Duodenal mucosa (tissue), 2 donors: ENCODE data around the gene CGNL1.
A peak's percentile ranks its signal among the peaks of the same experiment; 100 is the strongest.

Experiments used
- H3K27ac ChIP-seq: one replicate; pipeline ENCODE4 v1.7.0; 2013; ENCODE audit warnings: low read depth, low read length
- H3K27me3 ChIP-seq, 2 donors: one replicate each; pipeline ENCODE4 v1.7.0; 2013; ENCODE audit warnings: low read length in 2 of 2, control low read depth in 1 of 2; ENCODE audit not compliant: insufficient read depth in 2 of 2, control insufficient read depth in 1 of 2
- H3K36me3 ChIP-seq, 2 donors: one replicate each; pipeline ENCODE4 v1.7.0; 2013; ENCODE audit warnings: low read length in 2 of 2, control low read depth in 1 of 2; ENCODE audit not compliant: insufficient read depth in 2 of 2, control insufficient read depth in 1 of 2
- H3K4me1 ChIP-seq, 2 donors: one replicate each; pipeline ENCODE4 v1.7.0; 2013; ENCODE audit warnings: low read length in 2 of 2, control low read depth in 1 of 2; ENCODE audit not compliant: insufficient read depth in 2 of 2, control insufficient read depth in 1 of 2
- H3K4me3 ChIP-seq, 2 donors: one replicate each; pipeline ENCODE4 v1.7.0; 2013; ENCODE audit warnings: low read length in 2 of 2, low read depth in 1 of 2
- H3K9ac ChIP-seq, 2 donors: one replicate each; pipeline ENCODE4 v1.7.0; 2013; ENCODE audit warnings: low read length in 2 of 2, low read depth in 1 of 2
- H3K9me3 ChIP-seq, 2 donors: one replicate each; pipeline ENCODE4 v1.7.0; 2013; ENCODE audit warnings: low read length in 2 of 2, control low read depth in 1 of 2; ENCODE audit not compliant: control insufficient read depth in 1 of 2

The CGNL1 gene

DNA sequence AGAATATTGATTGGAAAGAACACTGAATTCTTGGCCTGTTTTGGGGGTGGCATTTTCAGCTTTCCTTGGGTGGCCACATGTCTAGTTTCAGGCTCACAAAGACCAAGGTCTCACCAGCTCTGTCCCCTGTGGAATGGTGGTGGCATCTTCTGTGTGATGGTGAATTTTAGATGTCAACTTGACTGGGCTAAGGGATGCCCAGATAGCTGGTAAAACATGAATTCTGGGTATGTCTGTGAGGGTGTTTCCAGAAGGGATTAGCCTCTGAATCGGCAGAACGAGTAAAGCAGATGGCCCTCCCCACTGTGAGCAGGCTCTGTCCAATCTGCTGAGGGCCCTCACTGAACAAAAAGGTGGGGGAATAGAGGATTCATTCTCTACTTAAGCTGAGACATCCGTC is 181.0 kb downstream of the CGNL1 start:
- no peak overlapping the region for H3K4me3 ChIP-seq
- H3K9me3 ChIP-seq: no peaks in the 10 kb centered on the region
- no peak overlapping the region for H3K27ac ChIP-seq
- H3K4me1 ChIP-seq: peaks cover 10 to 19% of the 10 kb centered on the region in 2 donors
- no peak overlapping the region for H3K9ac ChIP-seq
- no peaks in the 10 kb centered on the region for H3K27me3 ChIP-seq
- no peaks in the 10 kb centered on the region for H3K36me3 ChIP-seq

DNA sequence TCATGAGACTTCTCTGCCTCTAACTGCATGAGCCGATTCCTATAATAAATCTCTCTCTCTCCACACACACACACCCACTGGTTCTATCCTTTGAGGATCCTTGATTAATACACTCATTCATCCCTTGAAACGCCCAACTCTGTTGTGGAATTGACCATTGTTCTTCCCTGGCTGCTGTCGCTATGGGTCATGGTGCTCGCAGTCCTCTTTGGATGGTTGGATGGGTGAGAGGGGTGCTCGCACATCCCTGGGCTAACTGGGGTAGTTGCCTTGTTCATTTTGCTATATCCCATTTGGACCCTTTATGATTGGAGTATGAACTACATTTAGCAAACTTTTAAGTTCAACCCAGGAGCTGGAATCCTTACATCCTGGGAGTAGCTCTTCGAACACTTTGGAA is 181.5 kb downstream of the CGNL1 start:
- H3K4me3 ChIP-seq: no peak overlapping the region
- H3K36me3 ChIP-seq: no peaks in the 10 kb centered on the region
- no peaks in the 10 kb centered on the region for H3K9me3 ChIP-seq
- H3K4me1 ChIP-seq: peaks cover 10 to 19% of the 10 kb centered on the region in 2 donors
- no peak overlapping the region for H3K27ac ChIP-seq
- H3K27me3 ChIP-seq: no peaks in the 10 kb centered on the region
- no peak overlapping the region for H3K9ac ChIP-seq

DNA sequence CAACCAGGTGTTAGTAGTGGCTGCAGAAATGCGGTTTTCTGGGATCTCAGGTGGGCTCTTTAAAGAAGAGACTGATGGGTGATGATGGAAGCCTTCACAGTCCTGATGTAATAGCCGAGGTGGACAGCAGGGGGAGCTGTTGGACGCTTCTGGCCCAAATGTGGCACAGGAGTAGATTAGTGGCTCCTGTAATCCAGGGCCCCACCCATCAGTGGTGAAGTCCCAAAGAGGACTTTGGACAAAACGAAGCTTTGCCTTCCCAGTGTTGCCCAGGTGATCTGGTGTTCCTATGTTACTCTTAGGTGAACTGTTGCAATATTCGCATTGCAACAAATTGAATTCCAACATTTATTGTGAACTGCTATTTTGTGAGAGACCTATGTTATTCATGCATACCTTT is 183.6 kb downstream of the CGNL1 start:
- H3K4me1 ChIP-seq: peaks cover 10 to 23% of the 10 kb centered on the region in 2 donors
- H3K4me3 ChIP-seq: peak overlapping the region; percentile 15 to 37
- H3K36me3 ChIP-seq: no peaks in the 10 kb centered on the region
- no peaks in the 10 kb centered on the region for H3K9me3 ChIP-seq
- H3K9ac ChIP-seq: no peak overlapping the region
- peak overlapping the region; percentile 18 for H3K27ac ChIP-seq
- peaks cover 0 to 2% of the 10 kb centered on the region in 2 donors for H3K27me3 ChIP-seq

DNA sequence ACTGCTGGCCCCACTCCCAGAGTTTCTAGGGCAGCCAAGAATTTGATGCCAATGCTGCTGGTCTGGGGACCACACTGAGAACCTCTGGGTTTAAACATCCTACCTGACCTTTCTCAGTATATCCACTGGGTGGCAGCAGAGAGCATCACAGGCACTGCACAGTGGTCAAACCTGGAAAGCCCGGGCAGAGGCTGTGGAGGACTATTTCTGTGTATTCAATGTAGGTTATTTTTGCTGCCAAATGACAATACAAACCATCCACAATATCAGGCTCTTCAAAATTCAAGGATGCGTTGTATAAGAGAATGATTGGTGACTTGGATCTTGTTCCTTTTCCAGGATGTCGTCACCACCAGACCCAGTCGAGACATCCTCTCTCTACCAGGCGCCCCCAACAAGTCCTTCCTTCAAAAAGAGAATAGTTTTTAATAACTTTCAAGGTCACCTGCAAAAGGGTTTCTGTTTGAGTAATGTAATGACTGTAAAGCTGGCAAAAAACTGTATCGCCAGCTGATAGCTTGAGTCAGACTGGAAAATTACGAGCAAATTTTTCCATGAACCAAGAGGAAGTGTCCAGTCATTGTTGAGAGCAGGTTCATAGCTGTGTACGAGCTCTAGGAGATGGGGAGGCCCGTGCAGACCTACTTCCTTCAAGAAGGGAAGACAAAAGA is 184.9 kb downstream of the CGNL1 start:
- H3K4me3 ChIP-seq: no peak overlapping the region
- H3K9ac ChIP-seq: no peak overlapping the region
- H3K36me3 ChIP-seq: no peaks in the 10 kb centered on the region
- H3K9me3 ChIP-seq: no peaks in the 10 kb centered on the region
- H3K27me3 ChIP-seq: peaks cover 0 to 2% of the 10 kb centered on the region in 2 donors
- H3K27ac ChIP-seq: no peak overlapping the region
- peaks cover 17 to 27% of the 10 kb centered on the region in 2 donors for H3K4me1 ChIP-seq

DNA sequence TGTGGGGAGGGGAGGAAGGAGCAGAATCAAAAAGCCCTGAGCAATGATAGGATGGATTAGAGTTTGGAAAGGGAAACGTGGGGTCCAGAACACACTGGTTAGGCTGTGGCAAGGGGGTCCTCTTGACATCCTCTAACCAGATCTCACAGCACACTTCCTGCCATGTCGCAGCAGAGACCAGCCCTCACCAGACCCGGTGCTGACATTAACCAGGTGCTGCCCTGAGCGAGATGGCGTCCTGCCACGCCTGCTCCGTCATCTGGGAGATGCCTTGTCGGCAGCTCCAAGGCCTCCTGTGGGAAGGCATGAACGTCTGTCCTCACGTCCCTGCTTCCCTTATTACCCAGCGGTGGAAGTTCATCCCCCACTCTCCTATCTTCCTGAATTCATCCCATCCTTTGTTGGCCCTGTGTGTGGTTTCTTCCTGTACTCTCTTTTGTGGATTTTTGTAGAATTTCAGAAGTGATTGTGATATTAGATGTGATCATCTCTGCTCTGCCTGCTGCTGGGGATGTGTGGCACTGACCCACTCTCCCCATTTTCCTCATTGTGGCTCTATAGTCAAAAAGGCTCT is 186.0 kb downstream of the CGNL1 start:
- H3K36me3 ChIP-seq: no peaks in the 10 kb centered on the region
- no peak overlapping the region for H3K27ac ChIP-seq
- no peaks in the 10 kb centered on the region for H3K9me3 ChIP-seq
- no peak overlapping the region for H3K9ac ChIP-seq
- H3K27me3 ChIP-seq: peaks cover 0 to 2% of the 10 kb centered on the region in 2 donors
- no peak overlapping the region for H3K4me3 ChIP-seq
- peaks cover 17 to 27% of the 10 kb centered on the region in 2 donors for H3K4me1 ChIP-seq

DNA sequence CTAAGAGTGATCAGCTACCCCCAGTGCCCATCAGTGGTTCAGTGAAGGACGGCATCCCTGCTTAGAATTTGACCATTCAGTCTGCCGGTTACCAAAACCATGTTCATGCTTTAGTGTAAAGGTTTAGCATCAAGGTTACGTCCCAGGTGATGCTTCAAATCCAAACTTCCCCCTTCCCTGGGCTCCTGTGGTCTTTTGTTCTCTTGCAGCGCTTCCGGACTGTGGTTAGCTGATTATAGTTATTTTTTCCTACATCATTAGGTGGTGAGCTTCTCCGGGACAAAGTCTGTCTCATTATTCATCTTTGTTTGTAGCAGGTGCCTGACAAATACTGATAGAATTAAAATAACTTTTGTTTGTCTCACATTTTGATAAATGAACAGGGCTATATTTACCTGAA is 187.1 kb downstream of the CGNL1 start:
- H3K27me3 ChIP-seq: peaks cover 0 to 2% of the 10 kb centered on the region in 2 donors
- no peak overlapping the region for H3K27ac ChIP-seq
- H3K36me3 ChIP-seq: no peaks in the 10 kb centered on the region
- H3K4me3 ChIP-seq: no peak overlapping the region
- peaks cover 17 to 27% of the 10 kb centered on the region in 2 donors for H3K4me1 ChIP-seq
- H3K9ac ChIP-seq: no peak overlapping the region
- no peaks in the 10 kb centered on the region for H3K9me3 ChIP-seq

GRCh38 chr15:57565311-57565710 is 189.0 kb downstream of the CGNL1 start:
- Histone ChIP-seq H3K36me3 (no peaks in the 10 kb centered on the region), H3K27me3 (peaks cover 0 to 2% of the 10 kb centered on the region in 2 donors), H3K27ac (no peak overlapping the region), H3K4me1 (peaks cover 14 to 24% of the 10 kb centered on the region in 2 donors), H3K9me3 (no peaks in the 10 kb centered on the region), H3K4me3 (no peak overlapping the region), H3K9ac (no peak overlapping the region)

- no peaks in the 10 kb centered on the region for H3K9me3 ChIP-seq
- H3K27me3 ChIP-seq: peaks cover 0 to 2% of the 10 kb centered on the region in 2 donors
- H3K27ac ChIP-seq: no peak overlapping the region
- no peak overlapping the region for H3K4me3 ChIP-seq
- no peaks in the 10 kb centered on the region for H3K36me3 ChIP-seq
- no peak overlapping the region for H3K9ac ChIP-seq
- H3K4me1 ChIP-seq: peaks cover 8 to 15% of the 10 kb centered on the region in 2 donors
Measured at GRCh38 chr15:57566834-57567233, 190.5 kb downstream of the CGNL1 start.

- H3K9me3 ChIP-seq: no peaks in the 10 kb centered on the region
- H3K9ac ChIP-seq: no peak overlapping the region
- no peak overlapping the region for H3K27ac ChIP-seq
- H3K36me3 ChIP-seq: no peaks in the 10 kb centered on the region
- peaks cover 8 to 15% of the 10 kb centered on the region in 2 donors for H3K4me1 ChIP-seq
- H3K27me3 ChIP-seq: peaks cover 0 to 2% of the 10 kb centered on the region in 2 donors
- no peak overlapping the region for H3K4me3 ChIP-seq
Measured at GRCh38 chr15:57567891-57568290, 191.6 kb downstream of the CGNL1 start.

DNA sequence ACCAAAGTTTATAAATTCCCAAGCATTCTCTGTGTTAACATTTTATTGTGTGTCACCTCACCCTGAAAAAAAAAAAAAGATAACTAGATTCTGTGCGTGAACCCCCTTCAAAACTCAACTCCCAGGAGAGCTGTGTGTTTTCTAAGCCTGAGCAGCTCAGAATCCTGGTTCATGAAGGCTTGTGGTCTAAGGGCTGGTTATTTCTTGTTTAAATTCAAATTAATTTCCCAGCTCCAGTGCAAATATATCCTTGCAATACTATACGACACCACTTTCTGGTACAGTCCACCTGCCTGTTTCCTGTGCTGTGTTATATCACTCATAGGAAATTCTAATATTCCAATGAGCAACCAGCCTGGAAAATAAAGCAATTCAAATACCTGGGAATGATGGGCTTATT is 192.0 kb downstream of the CGNL1 start:
- peaks cover 8 to 13% of the 10 kb centered on the region in 2 donors for H3K4me1 ChIP-seq
- H3K27ac ChIP-seq: no peak overlapping the region
- peaks cover 0 to 1% of the 10 kb centered on the region in 2 donors for H3K27me3 ChIP-seq
- H3K9me3 ChIP-seq: no peaks in the 10 kb centered on the region
- no peak overlapping the region for H3K4me3 ChIP-seq
- H3K36me3 ChIP-seq: no peaks in the 10 kb centered on the region
- no peak overlapping the region for H3K9ac ChIP-seq
